Amniotic stem cell (primary cell): ENCODE results near the gene NR1H4.
A peak's percentile ranks its signal among the peaks of the same experiment; 100 is the strongest.
"Not testable (repeated sequence)": the region's sequence is repeated elsewhere in the genome, so short reads cannot be mapped to it uniquely, and the experiment has no call there.

Source experiments
- DNase-seq: peaks from one replicate; lab custom pipeline; 2025; lab: John Stamatoyannopoulos, UW

The NR1H4 gene

GRCh38 chr12:100473716-100474150, at the start of gene NR1H4:
NR1H4 (plus strand) TSS chr12:100473866; CDS start chr12:100493324, 19,458 bp downstream.
- no peak for DNase-seq

- DNase-seq = no peak
These were observed 47.5 kb upstream of the NR1H4 start for GRCh38 chr12:100426145-100426544.

- DNase-seq = peak; percentile 33
These were observed 46.6 kb upstream of the NR1H4 start for GRCh38 chr12:100427078-100427477.

- DNase-seq = not testable (repeated sequence)
These were observed 43.4 kb upstream of the NR1H4 start for GRCh38 chr12:100430251-100430650.

GRCh38 chr12:100433701-100434100, 40.0 kb upstream of the NR1H4 start:
- DNase-seq = no peak

- DNase-seq = no peak
These were observed 39.5 kb upstream of the NR1H4 start for GRCh38 chr12:100434177-100434576.

GRCh38 chr12:100435957-100436356, 37.7 kb upstream of the NR1H4 start:
- no peak for DNase-seq

GRCh38 chr12:100437038-100437841, 36.4 kb upstream of the NR1H4 start:
- no peak for DNase-seq

- DNase-seq = no peak
These were observed 33.9 kb upstream of the NR1H4 start for GRCh38 chr12:100439797-100440196.

- no peak for DNase-seq
These were observed 31.3 kb upstream of the NR1H4 start for GRCh38 chr12:100442403-100442802.

GRCh38 chr12:100443434-100443833, 30.2 kb upstream of the NR1H4 start:
- DNase-seq = no peak

GRCh38 chr12:100445081-100445481, 28.6 kb upstream of the NR1H4 start:
- no peak for DNase-seq

- no peak for DNase-seq
These were observed 26.3 kb upstream of the NR1H4 start for GRCh38 chr12:100447381-100447780.

GRCh38 chr12:100448656-100449055, 25.0 kb upstream of the NR1H4 start:
- DNase-seq = no peak

GRCh38 chr12:100450735-100451134, 22.9 kb upstream of the NR1H4 start:
- no peak for DNase-seq

GRCh38 chr12:100453951-100454350, 19.7 kb upstream of the NR1H4 start:
- DNase-seq = no peak

GRCh38 chr12:100455896-100456295, 17.8 kb upstream of the NR1H4 start:
- DNase-seq = no peak

GRCh38 chr12:100458191-100458590, 15.5 kb upstream of the NR1H4 start:
- DNase-seq = no peak

- no peak for DNase-seq
These were observed 13.0 kb upstream of the NR1H4 start for GRCh38 chr12:100460702-100461101.

- no peak for DNase-seq
These were observed 12.2 kb upstream of the NR1H4 start for GRCh38 chr12:100461330-100461973.

- DNase-seq = no peak
These were observed 10.0 kb upstream of the NR1H4 start for GRCh38 chr12:100463661-100464060.

- no peak for DNase-seq
These were observed 9.1 kb upstream of the NR1H4 start for GRCh38 chr12:100464529-100464928.

GRCh38 chr12:100468126-100468525, 5.5 kb upstream of the NR1H4 start:
- DNase-seq = no peak
